ENCODE results near the gene COL23A1.

The COL23A1 gene

GRCh38 chr5:178351221-178352034 is 238.8 kb downstream of the COL23A1 start:
- no peak for DNase-seq

- no peak for DNase-seq
These were observed 239.6 kb downstream of the COL23A1 start for GRCh38 chr5:178350361-178351220.

DNA sequence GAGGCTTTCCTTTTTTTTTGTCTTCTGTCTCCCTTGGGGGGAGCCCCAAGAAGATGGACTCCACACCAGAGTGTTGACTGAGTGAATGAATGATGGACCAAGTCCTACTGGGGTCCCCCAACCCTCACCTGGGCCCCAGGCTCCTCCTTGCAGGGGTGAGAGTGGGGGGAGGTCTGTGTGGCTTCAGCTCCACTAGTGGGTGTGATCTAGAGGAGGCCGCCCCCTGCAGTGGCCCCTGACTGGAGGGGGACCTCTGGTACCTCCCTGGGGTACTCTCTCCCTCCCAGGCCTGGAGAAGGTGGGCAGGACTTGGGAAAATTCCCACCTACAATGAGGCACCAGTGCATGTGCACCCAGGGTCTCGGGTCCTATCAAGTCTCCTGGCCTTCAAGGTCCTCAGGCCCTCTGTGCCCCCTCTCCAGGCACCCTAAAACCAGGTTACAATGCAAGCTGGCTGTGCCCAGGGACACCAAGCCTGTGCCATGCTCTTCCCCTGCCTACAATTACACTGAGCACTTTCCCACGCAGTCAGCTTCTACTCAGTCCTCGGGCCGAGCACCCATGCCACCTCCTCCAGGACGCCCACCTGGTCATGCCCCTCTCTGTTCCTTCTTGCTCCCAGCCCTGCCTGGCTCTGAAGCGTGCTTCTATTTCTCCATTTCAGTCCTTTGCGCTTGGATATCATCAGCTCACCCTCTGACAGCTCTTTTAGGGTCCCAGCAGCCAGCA is 240.4 kb downstream of the COL23A1 start:
- no peak for DNase-seq

DNA sequence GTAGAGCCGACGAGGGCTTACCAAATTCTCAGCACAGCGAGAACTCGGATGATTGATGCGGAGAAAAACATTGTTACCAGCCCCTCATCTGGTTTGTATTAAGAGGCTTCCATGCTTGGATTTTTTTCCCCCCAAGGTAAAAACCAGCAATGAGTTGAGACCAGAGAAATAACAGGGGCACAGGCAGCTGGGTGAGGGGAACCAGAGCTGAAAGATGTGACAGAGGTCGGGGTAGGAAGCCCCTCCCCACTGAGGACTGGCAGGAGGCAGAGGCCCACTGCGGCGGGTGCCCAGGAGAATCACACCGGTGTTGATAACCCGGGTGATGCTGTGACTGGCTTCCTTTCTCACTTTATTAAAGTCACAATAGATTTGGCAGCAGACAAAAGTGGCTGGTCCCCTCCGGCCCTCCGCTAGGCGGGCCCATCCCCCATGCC is 241.1 kb downstream of the COL23A1 start:
- no peak for DNase-seq

GRCh38 chr5:178348356-178349074 is 241.7 kb downstream of the COL23A1 start:
- DNase-seq: no peak

GRCh38 chr5:178347956-178348355 is 242.2 kb downstream of the COL23A1 start:
- DNase-seq: no peak

- DNase-seq: no peak
These were observed 243.4 kb downstream of the COL23A1 start for GRCh38 chr5:178346607-178347334.

GRCh38 chr5:178343306-178343705 is 246.9 kb downstream of the COL23A1 start:
- DNase-seq: no peak

- no peak for DNase-seq
These were observed 248.4 kb downstream of the COL23A1 start for GRCh38 chr5:178341851-178342140.

GRCh38 chr5:178341091-178341850 is 248.9 kb downstream of the COL23A1 start:
- DNase-seq: no peak

GRCh38 chr5:178340637-178341036 is 249.6 kb downstream of the COL23A1 start:
- no peak for DNase-seq

DNA sequence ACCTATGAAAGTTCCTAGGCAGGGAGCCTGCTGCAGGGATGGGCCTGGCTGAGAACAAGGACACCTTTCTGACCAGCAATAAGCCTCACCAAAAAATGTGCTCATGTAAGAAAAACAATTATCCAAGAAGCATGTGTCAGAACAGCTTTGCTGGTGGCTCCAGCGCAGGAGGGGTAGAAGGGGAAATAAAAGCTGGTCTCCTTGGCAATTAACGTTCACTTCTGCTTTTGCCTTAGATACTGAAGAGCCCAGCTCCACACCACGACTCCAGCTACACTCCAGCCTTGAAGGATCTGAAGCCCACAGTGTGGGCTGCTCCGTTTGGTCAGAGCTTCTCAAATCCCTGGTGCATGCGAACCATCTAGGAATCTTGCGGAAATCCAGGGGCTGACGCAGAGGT is 250.0 kb downstream of the COL23A1 start:
- DNase-seq: no peak

- no peak for DNase-seq
These were observed 250.9 kb downstream of the COL23A1 start for GRCh38 chr5:178339272-178339671.

- no peak for DNase-seq
These were observed 251.4 kb downstream of the COL23A1 start for GRCh38 chr5:178338750-178339144.

DNA sequence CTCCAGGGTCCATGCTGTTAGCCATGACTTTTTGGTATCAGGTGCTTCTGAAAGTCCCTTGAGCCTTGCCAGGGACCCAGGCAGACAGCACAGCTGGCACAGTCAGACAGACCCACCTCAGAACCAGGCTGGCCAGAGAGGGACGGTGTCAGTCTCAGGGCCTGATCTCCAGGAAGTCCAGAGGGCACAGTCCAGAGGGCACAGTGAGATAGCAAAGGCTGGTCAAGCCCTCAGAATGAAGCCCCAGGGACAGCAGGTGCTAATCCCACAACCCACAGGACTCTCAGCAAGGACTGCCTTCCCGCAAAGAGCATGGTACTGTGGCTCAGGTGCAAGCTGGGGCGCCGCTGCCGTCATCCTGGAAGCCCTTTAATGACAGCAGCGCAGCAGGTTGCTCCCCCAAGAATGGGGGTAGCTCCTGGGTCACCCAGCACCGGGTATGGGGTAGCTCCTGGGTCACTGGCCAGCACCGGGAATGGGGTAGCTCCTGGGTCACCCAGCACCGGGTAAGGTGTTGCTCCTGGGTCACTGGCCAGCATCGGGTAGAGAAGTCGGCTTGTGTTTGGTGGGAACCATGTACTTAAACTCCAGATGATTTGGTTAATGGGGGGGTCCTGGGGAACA is 252.0 kb downstream of the COL23A1 start:
- no peak for DNase-seq

DNA sequence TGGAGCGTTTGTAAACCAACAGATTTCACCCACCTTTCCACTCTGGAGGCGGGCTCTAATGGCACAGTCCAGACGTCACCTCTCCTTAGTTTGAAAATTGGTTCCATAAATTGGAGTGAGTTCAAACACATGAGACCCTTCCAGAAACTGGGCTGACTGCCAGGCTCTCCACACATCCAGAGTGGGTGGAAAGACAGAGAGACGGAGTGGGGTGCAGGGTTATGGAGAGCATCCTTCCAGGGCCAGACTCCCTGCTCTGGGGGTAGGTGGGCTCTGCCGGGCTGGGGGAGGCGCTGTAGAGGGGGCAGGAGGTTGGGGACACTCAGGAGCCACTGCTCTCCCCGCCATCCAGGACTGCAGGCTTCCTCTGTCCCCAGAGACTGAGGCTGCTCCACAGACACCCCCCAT is 252.9 kb downstream of the COL23A1 start:
- no peak for DNase-seq

DNA sequence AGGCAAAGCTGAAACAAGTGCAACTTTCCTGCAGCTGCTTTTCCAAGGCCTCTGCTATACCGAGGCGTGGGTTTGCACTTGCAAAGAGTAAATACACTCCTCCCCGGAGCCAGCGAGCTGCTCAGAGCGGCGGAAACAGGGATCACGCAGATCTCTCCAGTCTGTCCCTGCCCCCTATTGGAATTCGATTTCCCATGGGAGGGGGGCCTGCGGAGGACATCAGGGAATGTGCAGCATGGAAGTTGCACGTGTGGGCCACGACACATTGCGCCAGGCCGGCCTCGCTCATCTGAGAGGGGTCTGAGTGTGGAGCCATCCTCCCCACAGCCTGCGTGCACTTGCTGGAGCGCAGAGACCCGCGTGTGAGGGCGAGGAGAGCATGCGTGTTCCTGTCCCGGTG is 253.3 kb downstream of the COL23A1 start:
- no peak for DNase-seq

- DNase-seq: no peak
These were observed 254.7 kb downstream of the COL23A1 start for GRCh38 chr5:178335302-178336030.

GRCh38 chr5:178334861-178335260 is 255.3 kb downstream of the COL23A1 start:
- no peak for DNase-seq

DNA sequence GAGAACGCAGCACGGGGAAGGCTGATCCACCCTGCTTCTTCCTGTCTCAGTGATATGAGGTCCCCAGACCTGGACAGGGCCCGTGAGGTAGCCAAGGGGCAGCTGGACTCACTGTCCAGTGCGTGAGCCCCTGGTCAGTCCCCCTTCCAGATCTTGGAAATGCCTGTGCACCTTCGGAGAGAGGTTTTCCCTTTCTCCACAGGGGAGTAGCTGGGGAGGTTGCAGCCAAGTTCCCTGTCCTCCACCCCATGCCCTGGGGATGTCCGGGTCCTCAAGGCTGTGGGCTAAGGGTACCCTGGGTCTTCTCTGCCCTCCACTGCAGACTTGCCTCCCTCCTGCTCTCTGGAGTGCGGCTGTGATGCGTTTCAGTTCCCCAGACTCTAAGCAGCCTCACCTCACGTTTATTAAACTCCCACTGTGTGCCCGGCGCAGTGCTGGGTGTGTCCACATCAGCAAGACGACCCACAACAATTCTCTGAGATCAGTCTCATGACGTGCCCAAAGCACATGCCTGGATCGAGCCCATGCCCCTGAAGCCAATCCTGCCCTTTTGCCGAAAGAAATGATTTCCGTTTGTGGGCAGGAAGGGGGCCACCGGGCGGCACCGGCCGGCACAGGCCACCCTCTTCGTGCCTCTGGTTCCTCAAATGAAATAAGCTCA is 256.2 kb downstream of the COL23A1 start:
- no peak for DNase-seq

All from activated CD4-positive, alpha-beta T cell treated with anti-CD3 and anti-CD28 coated beads, Interleukin-10, Interleukin-2, amounts not matched to agents 100 ng/mL and 50 ng/mL, durations not matched to agents 16 hours and 8 hours (primary cell).